ENCODE measurements around the gene ZNF814.

The ZNF814 gene

DNA sequence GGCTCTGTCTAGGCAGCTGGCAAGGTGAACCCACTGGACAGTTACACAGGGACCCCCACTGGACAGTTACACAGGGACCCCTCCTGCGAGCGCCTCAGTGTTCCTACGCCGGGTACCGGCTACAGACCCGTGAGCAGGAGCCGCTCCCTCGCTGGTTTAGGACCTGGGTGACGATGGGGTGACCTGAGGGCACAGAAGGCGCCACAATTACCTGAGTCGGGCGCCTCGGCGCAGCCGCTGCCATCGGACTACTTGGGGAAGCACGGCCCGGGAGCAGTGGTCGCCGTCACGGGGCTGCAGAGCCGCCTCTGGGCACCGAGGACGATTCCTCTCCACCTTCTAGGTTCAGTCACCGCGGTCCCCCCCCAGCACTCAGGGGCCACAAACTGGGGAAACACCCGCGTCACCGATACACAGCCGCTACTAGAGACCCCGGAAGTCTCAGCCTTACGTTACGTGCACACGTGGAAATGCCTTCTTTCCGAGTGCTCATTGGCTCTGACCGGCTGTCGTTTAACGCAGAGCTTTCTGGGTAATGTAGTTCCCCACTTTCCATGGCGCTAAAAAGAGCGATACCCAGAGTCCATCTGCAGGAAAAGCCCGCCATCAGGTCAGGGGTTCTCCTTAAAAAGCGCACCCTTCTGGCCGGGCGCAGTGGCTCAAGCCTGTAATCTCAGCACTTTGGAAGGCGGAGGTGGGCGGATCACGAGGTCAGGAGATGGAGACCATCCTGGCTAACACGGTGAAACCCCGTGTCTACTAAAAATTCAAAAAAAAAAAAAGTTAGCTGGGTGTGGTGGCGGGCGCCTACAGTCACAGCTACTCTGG lies 27.5 kb upstream of the ZNF814 start, which contains the start of gene ZNF417 (continued):
- TF ChIP-seq SP2 (tag by site-specific recombination; IDR thresholded peaks at IDR 0.05) (peak; percentile 81), YY2 (tag by site-specific recombination; IDR thresholded peaks at IDR 0.05) (peak; percentile 83), ZNF692 (tag by site-specific recombination; IDR thresholded peaks at IDR 0.05) (peak; percentile 94), PRDM10 (tag by site-specific recombination; IDR thresholded peaks at IDR 0.05) (peak; percentile 55), PBX3 (CRISPR knock-in tag; IDR thresholded peaks at IDR 0.05) (peak; percentile 99), HOXD13 (CRISPR knock-in tag; IDR thresholded peaks at IDR 0.05; ENCODE audit: borderline replicate concordance) (peak; percentile 45; the same call in 1 of the 2 replicates), ZFHX2 (tag by site-specific recombination; conservative IDR thresholded peaks at IDR 0.05) (peak; percentile 86), ZNF362 (tag by site-specific recombination; IDR thresholded peaks at IDR 0.05) (peak; percentile 77), ZNF501 (tag by site-specific recombination; IDR thresholded peaks at IDR 0.05) (peak; percentile 38; the same call in 1 of the 2 replicates), FEZF1 (tag by site-specific recombination; IDR thresholded peaks at IDR 0.05) (peak; percentile 69), ZNF10 (tag by site-specific recombination; IDR thresholded peaks at IDR 0.05) (peak; percentile 36; the same call in 1 of the 2 replicates), ZNF518A (tag by site-specific recombination; conservative IDR thresholded peaks at IDR 0.05; ENCODE audit: low read depth) (peak; percentile 86), ZFP69B (tag by site-specific recombination; IDR thresholded peaks at IDR 0.05) (peak; percentile 83), ZNF366 (tag by site-specific recombination; conservative IDR thresholded peaks at IDR 0.05) (0 out of 2 replicates have a peak, but pooled peaks have one; percentile 21), ZNF629 (tag by site-specific recombination; IDR thresholded peaks at IDR 0.05) (peak; percentile 76), ZNF335 (tag by site-specific recombination; conservative IDR thresholded peaks at IDR 0.05) (peak; percentile 82), HOXC10 (CRISPR knock-in tag; IDR thresholded peaks at IDR 0.05) (peak; percentile 99), SP7 (tag by site-specific recombination; IDR thresholded peaks at IDR 0.05) (0 out of 2 replicates have a peak, but pooled peaks have one; percentile 56), KLF1 (tag by site-specific recombination; IDR thresholded peaks at IDR 0.05) (0 out of 2 replicates have a peak, but pooled peaks have one; percentile 19), ZBTB17 (tag by site-specific recombination; IDR thresholded peaks at IDR 0.05) (peak; percentile 70; the same call in 1 of the 2 replicates), YY1 (tag by site-specific recombination; IDR thresholded peaks at IDR 0.05) (peak; percentile 72), ZNF843 (tag by site-specific recombination; IDR thresholded peaks at IDR 0.05) (peak; percentile 31; the same call in 1 of the 2 replicates), CTCF (tag by site-specific recombination; IDR thresholded peaks at IDR 0.05) (peak; percentile 77; the same call in 1 of the 2 replicates)
- TF ChIP-seq, protein P1, sequence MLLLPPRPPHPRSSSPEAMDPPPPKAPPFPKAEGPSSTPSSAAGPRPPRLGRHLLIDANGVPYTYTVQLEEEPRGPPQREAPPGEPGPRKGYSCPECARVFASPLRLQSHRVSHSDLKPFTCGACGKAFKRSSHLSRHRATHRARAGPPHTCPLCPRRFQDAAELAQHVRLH (tag by site-specific recombination; IDR thresholded peaks at IDR 0.05) = peak; percentile 75

All from HEK293 (cell line).